ENCODE measurements around the gene STX5. TPM values are rescaled to one million over a fixed set of nuclear protein-coding genes. Genes with fewer than 3 reads are reported as not detected.
A peak's percentile ranks its signal among the peaks of the same experiment; 100 is the strongest.

STX5 gene
- total and polyA plus RNA-seq, 9 of the 15 experiments (the other 6 are each of a cell fraction or from before 2014, with no cell fraction given) = 2.8 to 28.6 (median 23.7) TPM

- TF ChIP-seq PHF8 (IDR thresholded peaks at IDR 0.05; ENCODE audit: borderline replicate concordance, low read length) (no peak), ZNF431 (CRISPR knock-in tag; IDR thresholded peaks at IDR 0.05) (no peak)
These were observed 15.3 kb downstream of the STX5 start (continued) for GRCh38 chr11:62816557-62816956.

DNA sequence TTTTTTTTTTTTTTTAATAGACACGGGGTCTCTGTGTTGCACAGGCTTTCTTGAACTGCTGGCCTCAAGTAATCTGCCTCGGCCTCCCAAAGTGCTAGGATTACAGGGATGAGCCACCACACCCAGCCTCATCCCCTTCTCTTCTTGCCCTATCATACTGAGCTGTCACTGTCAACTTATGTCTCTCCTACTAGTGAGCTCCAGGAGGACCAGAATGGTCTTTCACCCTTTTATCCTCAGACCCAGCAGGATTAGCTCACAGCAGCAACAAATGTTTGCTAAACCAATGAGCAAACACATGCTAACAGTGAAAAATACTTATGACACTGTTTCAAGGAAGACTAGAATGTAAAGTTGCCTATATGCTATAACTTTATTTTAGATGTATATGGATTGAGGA, 20.2 kb downstream of the STX5 start:
- no peaks in the 10 kb centered on the region for H3K27me3 ChIP-seq (ENCODE audit: control insufficient read depth in 2 of 2, insufficient read depth in 2 of 2, low read length in 2 of 2)
- peaks cover 2 to 3% of the 10 kb centered on the region in 2 experiments; a peak in 3 of 5 replicates for H3K4me1 ChIP-seq (replicated peaks in 1 of 2; ENCODE audit: control insufficient read depth in 2 of 2, insufficient read depth in 2 of 2, low read length in 2 of 2)
- H2AFZ ChIP-seq (ENCODE audit: low read depth, low read length) = no peak overlapping the region
- intact Hi-C loops (cut with micrococcal nuclease) = no loop called here
- peaks cover 2% of the 10 kb centered on the region; the same call in 2 of the 3 replicates for H3K36me3 ChIP-seq (ENCODE audit: control insufficient read depth, insufficient read depth, low read length)
- ATAC-seq = peak; percentile 44
- H4K20me1 ChIP-seq (replicated peaks; ENCODE audit: control insufficient read depth, insufficient read depth, low read length) = no peaks in the 10 kb centered on the region
- no peak for DNase-seq (ENCODE audit: extremely low read depth in 1 of 4, low spot score in 3 of 4)
- in situ Hi-C loops (cut with MboI) = no loop called here
- no peak for FAIRE-seq
- ChIA-PET POLR2A (interaction anchor here (0.6 to 2.5 kb wide), 9 partner anchors 11 to 166 kb away, joined by 3 to 16 read pairs (median 4); partner anchors contain the start of genes C11orf98, CSKMT, STX5 and ZBTB3), CTCF (ENCODE audit: low intra/inter-chr PET ratio) (no interaction called here)
- no peak overlapping the region for H3K4me3 ChIP-seq
- H3K9me1 ChIP-seq (ENCODE audit: control insufficient read depth, insufficient read depth, low read length) = no peaks in the 10 kb centered on the region
- H3K4me2 ChIP-seq (ENCODE audit: insufficient read depth, low read length) = no peak overlapping the region
- no peaks in the 10 kb centered on the region for H3K79me2 ChIP-seq (ENCODE audit: control insufficient read depth, insufficient read depth, low read length)
- TF ChIP-seq POLR2G (IDR thresholded peaks at IDR 0.05; ENCODE audit: low read depth, low read length) (no peak), ZNF23 (CRISPR knock-in tag; IDR thresholded peaks at IDR 0.05) (no peak), ARID2 (IDR thresholded peaks at IDR 0.05) (no peak)
- H3K9me3 ChIP-seq (replicated peaks; ENCODE audit: control insufficient read depth, insufficient read depth, low read depth, low read length) = no peaks in the 10 kb centered on the region
- no peak overlapping the region for H3K27ac ChIP-seq (ENCODE audit: extremely low read depth, low read depth, low read length)
- WGBS (ENCODE audit: insufficient coverage, low coverage, missing lambda C conversion rate) = 13% methylated on average over 2 of the region's 2 CpGs
- no TSS peak for BruUV-seq (replicated peaks)
- no peak overlapping the region; a peak in 1 of 4 replicates for H3K9ac ChIP-seq (ENCODE audit: insufficient read depth in 1 of 2, low read depth in 2 of 2, low read length in 2 of 2)

All from K562 (cell line).